HG03521 (cell line): ENCODE measurements around the gene MTARC1.

Experiments
- ATAC-seq: cut with Tn5 transposase; IDR thresholded peaks from one replicate; pipeline ENCODE4 v1.9.1; 2021; ENCODE audit warnings: mild to moderate bottlenecking, moderate library complexity; ENCODE audit not compliant: unreplicated experiment

Gene MTARC1

DNA sequence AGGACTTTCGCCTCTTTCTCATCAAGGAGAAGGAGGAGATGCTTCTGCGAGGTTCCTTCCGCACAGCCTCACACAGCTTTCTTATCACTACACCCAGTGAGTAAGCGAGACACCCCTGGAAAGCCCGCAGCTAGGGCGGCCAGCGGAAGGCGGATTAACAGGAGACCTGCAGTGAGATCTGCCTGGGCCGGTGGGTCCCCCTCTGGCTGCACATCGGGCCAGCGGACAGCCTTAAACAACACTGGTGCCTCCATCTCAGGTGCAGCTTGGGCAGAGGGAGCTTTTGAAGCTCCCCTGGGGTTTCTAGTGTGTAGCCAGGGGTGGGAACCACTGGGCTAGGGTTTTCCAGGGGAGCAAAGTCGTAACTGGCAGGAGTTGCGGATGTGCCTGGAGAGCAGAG is 17.5 kb upstream of the MTARC1 start:
- ATAC-seq = no peak

DNA sequence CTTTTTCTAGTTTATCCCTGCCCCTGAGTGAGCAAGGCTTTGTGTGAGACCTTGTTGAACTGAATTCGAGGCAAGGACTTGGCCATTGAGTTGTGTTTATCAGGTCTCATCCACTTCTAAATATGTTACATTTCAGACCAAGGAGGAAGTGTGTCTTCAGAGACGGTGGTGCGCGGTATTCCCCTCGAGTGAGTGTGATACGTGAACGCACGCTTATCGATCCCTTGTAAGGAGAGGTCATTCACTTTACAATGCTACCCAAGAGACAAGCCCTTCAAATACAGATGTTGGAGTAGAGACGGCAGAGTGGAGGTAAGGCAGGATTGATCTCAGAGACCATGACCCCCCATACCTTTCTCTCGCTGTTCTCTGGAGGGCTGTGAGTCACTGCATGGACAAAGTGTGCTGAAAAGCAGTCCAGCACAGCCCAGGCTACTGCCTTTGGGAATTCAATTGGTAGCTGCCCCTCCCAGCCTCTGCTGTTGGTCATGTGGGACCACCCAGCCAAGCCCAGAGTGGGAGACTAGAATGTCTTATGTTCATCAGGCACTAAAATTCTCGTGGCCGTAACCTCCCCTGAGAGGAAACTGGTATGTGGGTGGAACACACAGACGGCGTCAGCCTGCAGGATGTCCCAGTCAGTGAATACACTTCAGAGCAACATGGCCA is 16.3 kb upstream of the MTARC1 start:
- peak; percentile 68 for ATAC-seq

DNA sequence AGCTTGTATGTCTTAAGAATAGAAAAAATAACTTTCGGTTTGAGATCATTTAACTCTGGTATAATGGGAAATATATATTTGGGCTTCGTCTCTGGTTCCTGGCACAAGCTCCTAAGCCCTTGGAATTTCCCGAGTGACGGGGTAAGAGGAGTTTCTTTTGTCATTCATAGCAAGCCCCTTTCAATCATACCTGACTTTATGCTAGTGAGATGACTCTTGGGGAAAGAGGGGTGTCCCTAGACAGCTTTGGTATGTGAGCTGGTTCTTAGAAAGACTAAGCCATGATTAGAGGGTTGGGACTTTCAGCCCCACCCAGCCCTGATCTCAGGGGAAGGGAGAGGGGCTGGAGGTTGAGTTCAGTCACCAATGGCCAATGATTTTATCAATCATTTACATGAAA is 13.9 kb upstream of the MTARC1 start:
- ATAC-seq = no peak

DNA sequence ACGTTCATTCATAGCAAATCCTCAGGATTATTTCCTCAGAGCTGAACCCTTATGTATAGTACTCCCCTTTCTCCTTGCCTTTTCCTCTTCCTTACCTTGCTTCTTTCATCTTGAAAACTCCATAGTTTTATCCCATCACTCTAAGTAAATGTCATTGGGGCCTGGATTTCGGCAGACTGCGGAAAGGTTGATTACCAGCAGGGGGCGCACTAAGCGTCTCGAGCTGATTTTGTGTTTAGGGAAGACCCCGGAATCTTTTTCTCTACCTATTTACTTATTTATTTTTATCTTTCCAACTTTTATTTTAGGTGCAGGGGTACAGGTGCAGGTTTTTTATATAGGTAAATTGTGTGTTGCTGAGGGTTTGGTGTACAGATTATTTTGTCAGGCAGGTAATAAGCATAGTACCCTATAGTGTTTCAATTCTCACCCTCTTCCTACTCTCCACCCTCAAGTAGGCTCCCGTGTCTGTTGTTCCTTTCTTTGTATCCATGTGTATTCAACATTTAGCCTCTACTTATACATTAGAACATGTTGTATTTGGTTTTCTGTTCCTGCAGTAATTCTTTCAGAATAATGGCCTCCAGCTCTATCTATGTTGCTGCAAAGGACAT is 11.4 kb upstream of the MTARC1 start:
- no peak for ATAC-seq

DNA sequence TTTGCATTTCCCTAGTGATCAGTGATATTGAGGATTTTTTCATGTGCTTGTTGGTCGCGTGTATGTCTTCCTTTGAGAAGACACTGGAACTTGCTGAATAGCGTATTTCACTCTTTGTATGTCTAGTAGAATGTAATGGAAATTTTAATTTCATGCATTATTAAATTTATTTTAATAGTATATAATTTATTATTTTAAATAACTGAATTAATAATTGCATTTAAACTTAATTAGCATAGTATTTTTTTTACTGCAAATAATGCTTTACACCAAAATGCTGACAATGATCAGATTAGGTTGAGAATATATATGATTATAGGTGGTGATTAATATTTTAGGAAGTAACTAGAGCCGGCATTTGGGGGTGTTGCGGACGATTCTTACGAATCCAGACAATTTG is 10.5 kb upstream of the MTARC1 start:
- ATAC-seq = no peak

DNA sequence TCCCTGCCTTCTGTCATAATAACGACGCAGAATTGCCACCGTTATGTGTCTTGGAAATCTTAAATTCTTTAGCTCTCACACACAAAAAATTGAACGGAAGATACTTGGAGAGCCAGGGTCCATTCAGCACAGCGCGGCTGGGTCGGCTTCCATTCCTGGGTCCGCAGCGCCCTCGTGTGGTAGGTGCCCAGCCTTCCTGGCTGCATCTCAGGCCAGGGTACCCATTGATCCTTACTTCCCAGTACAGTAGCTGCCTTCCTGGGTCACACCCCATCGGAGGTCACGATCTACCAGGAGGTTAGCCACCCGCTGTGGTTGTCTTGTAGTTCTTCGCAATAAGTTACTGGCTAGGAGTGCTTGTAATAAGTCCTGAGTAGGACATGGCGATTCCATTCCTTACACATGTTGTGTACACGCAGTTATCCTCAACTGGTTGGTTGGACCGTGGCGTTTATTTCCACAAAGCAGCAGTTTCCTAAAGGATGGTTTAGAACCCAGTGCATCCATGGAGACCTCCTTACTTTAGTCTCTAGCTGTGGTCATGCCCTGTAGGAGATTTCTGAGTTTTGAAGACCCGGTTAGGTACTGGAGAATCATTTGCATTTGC is 9.9 kb upstream of the MTARC1 start:
- ATAC-seq = peak; percentile 82

DNA sequence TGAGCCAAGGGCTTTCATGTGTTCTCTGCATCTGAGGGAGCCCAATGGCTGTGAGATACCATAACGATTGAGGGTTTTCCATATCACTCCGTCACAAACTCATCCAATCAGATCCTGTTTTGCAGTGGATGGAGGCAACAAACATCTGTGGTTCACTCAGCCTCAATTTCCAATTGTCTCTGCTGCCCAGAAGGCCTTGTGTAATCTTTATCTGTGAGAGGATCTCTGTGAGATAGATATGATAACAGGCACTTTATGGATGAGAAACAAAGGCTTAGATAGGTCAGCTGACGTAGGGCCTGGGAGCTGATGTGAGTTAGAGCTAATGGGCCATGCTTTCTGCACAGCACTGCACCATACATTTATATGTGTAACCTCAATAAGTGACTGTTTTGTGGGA is 3.3 kb upstream of the MTARC1 start:
- no peak for ATAC-seq

DNA sequence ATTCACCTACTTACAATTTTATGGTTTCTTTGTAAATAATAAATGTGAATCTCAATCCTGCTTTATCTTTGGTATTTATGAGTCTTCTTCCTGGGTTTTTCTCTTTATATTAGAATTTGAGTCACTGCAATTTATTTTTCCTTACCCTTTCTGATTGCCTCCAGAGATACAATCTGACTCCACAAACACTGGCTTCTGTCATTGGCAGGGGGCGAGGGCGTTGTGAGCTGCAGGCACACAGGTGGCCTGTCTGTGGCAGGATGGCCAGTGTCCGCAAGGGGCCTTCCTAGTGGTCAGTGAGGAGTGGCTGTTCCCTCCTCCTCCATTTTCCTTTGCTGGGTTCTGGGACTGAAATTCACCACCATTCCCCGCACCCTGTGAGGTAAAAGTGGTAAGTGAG is 2.0 kb upstream of the MTARC1 start:
- no peak for ATAC-seq

DNA sequence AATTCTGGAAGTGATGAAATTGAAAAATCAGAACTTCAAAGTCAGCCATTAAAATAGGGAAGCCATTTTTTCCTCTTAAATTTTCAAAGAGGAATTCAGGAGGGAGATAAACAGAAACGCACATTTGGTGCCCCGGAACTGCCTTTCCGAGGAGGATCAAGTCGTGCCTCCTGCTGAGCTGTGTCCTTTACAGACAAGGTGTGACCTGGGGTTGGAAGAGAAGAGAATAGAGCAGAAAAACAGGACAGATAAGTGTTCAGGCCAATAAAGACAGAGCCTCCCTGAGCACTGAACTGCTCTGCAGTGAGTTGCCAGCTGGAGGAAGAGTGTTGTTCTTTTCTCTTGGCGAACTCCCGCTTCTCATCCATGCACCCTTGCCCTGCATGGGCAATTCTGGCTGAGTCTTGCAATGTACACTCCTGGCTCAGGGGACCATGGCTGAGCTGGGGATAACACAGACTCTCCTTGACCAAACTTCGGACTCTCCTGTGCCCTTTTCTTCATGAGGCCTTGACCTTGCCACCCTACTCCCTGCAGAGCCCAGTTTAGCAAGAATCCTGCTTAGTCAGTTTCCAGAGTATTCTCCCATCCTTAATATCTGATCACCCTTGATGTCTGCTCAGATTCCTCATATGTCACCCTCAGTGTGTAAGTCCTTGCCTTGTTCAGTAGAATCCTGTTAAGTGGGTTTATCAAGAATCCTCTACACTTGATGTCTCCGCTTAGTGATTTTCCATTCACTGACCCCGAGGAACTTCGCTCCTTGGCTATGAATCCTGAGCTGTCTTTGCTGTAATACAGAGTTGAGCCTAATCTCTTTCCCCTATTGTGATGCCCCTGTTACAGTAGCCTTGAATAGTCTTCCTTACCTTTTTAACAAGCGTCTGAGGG is 1.3 kb upstream of the MTARC1 start:
- no peak for ATAC-seq

DNA sequence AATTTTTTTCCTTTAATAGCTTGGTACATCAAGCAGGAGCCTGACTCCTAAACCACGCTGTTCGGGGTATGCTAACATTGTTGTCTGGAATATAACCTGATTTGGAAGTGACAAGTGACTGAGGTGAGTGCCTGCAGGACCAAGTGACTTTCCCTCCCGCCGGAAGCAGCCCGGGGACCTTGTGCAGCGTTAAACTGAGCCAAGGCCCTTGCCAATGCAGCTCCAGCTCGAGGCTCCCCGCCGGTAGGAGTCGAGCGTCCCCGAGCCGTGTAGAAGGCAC is 716 bp upstream of the MTARC1 start:
- ATAC-seq = no peak

DNA sequence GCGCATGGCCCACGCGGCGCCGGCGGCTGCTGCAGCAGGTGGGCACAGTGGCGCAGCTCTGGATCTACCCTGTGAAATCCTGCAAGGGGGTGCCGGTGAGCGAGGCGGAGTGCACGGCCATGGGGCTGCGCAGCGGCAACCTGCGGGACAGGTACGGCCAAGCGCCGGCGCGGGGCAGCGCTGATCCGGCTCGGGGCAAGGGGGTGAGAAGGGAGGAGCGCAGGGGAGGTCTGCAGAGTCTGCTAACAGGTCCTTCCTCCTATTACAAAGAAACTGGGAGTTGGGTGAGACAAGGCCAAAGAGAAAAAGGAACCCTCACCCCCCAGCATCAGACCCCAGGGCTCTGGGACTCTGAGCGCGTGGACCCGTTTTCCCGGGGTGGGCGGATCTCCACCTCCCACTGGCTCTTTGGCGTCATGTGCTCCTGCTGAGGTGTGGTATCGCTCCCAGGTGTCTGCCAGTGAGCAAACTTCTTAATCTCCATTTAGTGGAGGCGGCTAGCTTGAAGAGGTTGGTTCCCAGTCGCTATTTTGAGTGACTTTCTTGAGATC is 431 bp downstream of the MTARC1 start:
- no peak for ATAC-seq

DNA sequence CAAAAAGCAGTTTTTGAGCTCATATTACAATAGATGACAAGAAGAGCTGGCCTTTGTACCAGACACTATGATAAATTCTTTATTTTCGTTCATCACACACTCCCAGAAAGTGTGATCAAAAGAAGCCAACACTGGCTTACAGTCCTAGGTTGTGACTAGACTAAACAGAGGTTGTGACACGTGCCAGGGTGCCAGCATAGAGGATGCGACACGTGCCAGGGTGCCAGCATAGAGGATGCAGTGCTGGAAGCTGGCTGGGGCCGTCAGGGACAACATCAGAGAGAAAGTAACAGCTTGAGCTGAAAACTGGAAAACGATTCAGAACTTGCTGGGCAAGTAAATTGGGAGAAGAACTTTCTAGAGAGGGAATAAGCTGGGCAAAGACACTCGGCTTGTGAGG is 2.2 kb downstream of the MTARC1 start:
- no peak for ATAC-seq

DNA sequence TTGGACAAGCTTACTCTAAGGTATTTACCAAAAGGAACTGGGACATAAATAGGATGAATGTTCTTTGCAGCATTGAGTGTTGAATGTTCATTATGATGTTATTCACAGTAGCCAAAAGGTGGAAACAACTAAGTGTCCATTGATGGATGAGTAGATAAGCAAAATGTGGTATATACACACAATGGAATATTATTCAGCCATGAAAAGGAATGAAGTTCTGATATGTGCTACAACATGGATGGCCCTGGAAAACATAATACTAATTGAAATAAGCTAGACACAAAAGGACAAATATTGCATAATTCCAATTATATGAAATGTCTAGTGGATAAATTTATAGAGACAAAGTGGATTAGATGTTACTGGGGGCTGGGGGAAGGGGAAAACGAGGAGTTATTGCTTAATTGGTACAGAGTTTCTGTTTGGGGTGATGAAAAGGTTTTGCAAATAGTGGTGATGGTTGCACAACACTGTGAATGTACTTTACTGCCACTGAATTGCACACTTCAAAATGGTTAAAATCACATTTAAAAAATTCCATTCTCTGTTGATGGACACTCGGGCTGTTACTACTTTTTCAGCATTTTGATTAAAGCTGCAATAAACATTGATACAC is 2.9 kb downstream of the MTARC1 start:
- ATAC-seq = no peak

DNA sequence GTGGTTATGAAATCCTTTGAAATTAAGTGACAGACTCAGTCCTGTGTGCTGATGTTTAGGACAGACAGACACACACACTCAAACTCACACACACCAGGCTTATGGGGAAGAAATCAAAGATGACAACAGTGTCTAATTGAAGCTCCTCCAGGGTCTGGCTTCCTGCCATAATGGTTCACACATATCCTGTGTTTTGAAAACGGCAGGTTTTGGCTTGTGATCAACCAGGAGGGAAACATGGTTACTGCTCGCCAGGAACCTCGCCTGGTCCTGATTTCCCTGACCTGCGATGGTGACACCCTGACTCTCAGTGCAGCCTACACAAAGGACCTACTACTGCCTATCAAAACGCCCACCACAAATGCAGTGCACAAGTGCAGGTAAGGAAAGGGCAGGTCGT is 4.6 kb downstream of the MTARC1 start:
- no peak for ATAC-seq

DNA sequence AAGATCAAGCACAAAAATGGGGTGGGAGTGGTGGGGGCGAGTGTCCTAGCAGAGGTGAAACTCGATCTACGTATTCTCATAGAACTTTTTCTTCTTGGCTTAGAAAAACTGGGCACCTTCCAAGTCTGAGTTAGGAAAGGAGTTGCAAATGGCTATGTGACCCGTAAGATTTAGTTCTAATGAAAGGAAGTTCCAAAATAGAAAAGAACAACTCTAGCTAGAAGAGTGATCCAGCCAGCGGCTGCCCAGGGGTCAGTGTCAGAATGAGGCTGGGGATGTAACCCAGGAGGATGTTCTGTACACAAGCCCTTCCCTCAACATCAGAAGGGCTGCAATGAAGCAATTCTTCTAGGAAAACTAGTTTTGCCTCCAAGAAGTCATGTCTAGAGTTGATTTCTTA is 5.2 kb downstream of the MTARC1 start:
- ATAC-seq = no peak

DNA sequence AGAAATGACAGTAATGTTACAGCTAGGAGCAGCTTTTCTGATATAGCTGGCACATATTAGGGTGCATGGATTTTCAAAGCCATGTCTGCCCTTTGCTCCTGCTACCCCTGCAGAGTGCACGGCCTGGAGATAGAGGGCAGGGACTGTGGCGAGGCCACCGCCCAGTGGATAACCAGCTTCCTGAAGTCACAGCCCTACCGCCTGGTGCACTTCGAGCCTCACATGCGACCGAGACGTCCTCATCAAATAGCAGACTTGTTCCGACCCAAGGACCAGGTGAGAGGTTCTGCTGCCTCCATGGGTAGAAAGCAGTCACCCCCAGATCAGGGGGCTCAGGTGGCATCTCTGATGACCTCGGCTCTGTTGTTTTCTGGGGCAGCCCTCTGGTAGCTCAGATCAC is 9.8 kb downstream of the MTARC1 start:
- no peak for ATAC-seq

DNA sequence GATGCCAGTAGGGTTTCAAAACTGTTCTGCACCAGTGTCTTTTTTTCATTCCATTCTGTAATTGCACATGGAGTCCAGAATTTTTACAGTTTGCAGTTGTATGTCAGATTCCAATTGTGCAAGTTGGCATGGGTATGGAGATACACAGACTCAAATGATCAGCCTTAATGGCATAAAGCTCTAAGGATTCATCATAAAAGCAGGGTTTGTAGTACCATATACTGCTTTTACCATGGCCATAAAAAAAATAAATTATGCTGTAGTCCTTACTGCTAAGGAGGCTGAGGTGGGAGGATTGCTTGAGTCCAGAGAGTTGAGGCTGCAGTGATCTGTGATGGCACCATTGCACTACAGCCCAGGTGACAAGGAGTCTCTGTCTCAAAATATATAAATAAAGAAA is 10.3 kb downstream of the MTARC1 start:
- ATAC-seq = no peak

DNA sequence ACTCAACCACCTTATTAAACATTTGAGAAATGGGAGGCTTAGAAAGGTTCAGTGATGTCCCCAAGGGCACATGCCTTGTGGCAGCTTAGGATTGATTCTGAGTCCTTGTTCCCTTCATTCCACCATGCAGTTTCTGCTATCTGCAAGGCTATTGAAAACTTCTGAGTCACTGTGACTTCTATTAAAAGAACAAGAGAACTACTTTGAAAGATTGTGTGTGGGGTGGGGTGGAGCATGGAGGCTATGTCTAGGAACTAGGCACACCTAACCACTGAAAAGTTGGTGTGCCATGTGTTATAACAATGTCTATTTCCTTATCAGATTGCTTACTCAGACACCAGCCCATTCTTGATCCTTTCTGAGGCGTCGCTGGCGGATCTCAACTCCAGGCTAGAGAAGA is 10.8 kb downstream of the MTARC1 start:
- no peak for ATAC-seq

DNA sequence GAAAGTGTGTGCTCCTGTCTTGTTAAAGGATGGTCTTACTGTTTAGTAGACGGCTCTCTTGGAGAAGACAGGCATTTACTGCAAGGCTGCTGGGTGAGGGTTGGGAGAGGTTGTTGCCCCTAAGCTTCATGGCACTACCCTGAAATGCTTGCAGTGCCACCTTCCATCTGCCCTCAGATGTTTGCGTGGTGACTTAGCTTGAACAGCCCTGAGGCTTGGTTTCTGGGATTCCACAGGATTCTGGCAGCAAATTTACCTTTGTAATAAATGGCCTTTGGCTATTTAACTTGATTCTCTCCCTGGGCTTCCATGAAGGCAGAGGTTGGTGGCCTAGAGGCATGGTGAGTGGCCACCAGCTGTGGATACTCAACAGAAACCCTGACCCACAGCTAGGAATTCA is 11.6 kb downstream of the MTARC1 start:
- no peak for ATAC-seq

DNA sequence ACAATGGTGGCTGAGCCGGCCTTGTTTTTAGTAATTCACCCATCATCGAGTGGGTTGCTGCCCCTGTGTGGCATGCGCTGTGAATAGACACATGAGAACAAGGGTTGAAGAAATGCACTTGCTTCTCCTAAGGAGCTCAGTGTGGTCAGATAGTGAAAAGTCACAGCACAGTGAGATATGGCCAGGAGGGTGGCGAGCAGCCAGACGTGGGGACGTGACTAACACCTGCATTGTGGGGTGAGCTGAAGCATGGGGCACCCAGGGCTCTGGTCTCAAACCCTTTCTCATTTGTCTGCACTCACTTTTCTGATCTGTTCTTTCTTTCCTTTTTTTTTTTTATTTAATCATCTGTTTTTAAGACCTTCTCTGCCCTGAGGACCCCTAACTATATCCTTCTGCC is 13.5 kb downstream of the MTARC1 start:
- no peak for ATAC-seq
